ENCODE data around the gene CAMK1D.

Gene CAMK1D

GRCh38 chr10:12685261-12686058 is 336.1 kb downstream of the CAMK1D start:
- no peak for DNase-seq

GRCh38 chr10:12687996-12688395 is 338.6 kb downstream of the CAMK1D start:
- no peak for DNase-seq

- DNase-seq = no peak
Measured at GRCh38 chr10:12689893-12690292, 340.5 kb downstream of the CAMK1D start.

GRCh38 chr10:12690525-12691126 is 341.3 kb downstream of the CAMK1D start:
- no peak for DNase-seq

- DNase-seq = no peak
Measured at GRCh38 chr10:12691596-12691995, 342.2 kb downstream of the CAMK1D start.

- no peak for DNase-seq
Measured at GRCh38 chr10:12697764-12698163, 348.4 kb downstream of the CAMK1D start.

- no peak for DNase-seq
Measured at GRCh38 chr10:12699258-12699700, 349.9 kb downstream of the CAMK1D start.

GRCh38 chr10:12699781-12700556 is 350.6 kb downstream of the CAMK1D start:
- DNase-seq = peak in 1 of 56 donors; percentile 13

GRCh38 chr10:12700557-12700874 is 351.2 kb downstream of the CAMK1D start:
- DNase-seq = no peak

- DNase-seq = no peak
Measured at GRCh38 chr10:12701696-12702095, 352.3 kb downstream of the CAMK1D start.

- no peak for DNase-seq
Measured at GRCh38 chr10:12702215-12702770, 352.9 kb downstream of the CAMK1D start.

- DNase-seq = no peak
Measured at GRCh38 chr10:12703126-12703525, 353.8 kb downstream of the CAMK1D start.

GRCh38 chr10:12703813-12704212 is 354.5 kb downstream of the CAMK1D start:
- no peak for DNase-seq

GRCh38 chr10:12704488-12704887 is 355.1 kb downstream of the CAMK1D start:
- no peak for DNase-seq

- DNase-seq = no peak
Measured at GRCh38 chr10:12705943-12706342, 356.6 kb downstream of the CAMK1D start.

GRCh38 chr10:12707461-12708185 is 358.3 kb downstream of the CAMK1D start:
- peak in 7 of 56 donors; percentile 2 to 38 (median 24) for DNase-seq

GRCh38 chr10:12709000-12709401 is 359.7 kb downstream of the CAMK1D start:
- DNase-seq = peak in 1 of 56 donors; percentile 5

GRCh38 chr10:12709521-12709963 is 360.2 kb downstream of the CAMK1D start:
- no peak for DNase-seq

GRCh38 chr10:12710157-12710556 is 360.8 kb downstream of the CAMK1D start:
- no peak for DNase-seq

GRCh38 chr10:12710594-12711349 is 361.4 kb downstream of the CAMK1D start:
- peak in 48 of 56 donors; percentile 3 to 81 (median 34) for DNase-seq

All from amygdala (tissue), 56 donors.